Measurements from ENCODE around the gene BABAM2.

- TF ChIP-seq CTCF (IDR thresholded peaks at IDR 0.05): no peak
- TF ChIP-seq POLR2A (IDR thresholded peaks at IDR 0.05): no peak
Observed at GRCh38 chr2:28082131-28082530, 191.6 kb downstream of the BABAM2 start.

Measured in right lobe of liver (tissue), 4 donors.